ENCODE data around the gene LTC4S.

LTC4S gene

DNA sequence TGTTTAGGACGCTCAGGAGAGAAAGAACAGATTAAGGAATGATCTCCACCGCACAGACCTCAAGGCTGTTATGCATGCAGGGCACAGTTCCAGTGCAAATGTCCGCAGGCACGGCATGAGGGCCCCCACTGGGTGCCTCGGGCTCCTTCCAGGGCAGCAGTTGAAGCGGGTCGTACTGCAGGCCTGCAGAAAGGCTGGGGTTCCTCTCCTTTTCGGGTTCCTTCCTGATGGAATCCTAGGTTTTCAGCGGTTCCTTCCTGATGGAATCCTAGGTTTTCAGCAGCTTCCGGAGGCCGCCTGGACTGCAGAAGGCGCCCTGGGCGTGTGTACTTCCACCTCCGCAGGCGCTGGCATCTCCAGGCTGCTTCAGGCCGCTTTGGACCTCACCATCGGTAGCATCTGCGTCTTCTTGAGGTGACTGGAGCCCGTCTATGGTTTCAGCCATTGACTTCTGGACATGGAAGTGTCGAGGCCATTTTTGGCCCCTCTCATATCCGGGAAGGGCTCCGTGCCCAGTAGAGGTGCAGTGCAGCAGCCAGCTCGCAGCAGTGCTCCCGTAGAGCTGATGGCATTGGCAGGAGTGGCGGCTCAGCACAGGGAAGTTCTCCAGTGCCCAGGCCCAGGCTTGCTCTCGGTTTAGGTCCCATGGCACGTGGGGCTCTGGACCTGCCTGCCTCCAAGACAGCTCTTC is 18.5 kb downstream of the LTC4S start:
- no peak for DNase-seq (ENCODE audit: low read depth in 2 of 2)

DNA sequence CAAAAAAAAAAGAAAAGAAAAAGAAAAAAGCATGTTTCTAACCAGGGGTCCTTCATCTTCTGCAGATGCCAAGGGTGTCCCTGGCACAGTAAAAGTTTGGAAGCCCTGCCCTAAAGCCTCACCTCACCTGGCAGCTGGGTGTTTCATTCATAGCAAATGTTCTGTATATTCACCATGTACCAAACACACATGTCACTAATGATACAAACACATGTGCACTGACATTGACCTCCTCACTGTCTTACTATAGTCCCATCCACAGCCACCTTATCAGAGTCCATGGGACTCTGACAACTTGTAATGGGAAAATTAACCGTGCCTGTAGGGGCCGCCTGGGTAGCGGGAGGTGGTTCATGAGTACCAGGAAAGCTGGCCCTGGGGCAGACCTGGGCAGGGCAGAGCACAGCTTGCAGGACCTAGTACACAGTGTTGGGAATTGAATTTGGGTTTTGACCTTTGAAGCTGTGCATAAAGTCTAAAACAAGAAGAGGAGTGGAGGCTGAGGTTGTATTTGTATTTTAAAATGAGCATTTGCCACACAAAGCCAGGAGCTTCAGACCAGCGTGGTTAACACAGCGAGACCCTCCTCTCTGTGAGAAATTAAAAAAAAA is 19.3 kb downstream of the LTC4S start:
- DNase-seq (ENCODE audit: low read depth in 2 of 2), result no peak

DNA sequence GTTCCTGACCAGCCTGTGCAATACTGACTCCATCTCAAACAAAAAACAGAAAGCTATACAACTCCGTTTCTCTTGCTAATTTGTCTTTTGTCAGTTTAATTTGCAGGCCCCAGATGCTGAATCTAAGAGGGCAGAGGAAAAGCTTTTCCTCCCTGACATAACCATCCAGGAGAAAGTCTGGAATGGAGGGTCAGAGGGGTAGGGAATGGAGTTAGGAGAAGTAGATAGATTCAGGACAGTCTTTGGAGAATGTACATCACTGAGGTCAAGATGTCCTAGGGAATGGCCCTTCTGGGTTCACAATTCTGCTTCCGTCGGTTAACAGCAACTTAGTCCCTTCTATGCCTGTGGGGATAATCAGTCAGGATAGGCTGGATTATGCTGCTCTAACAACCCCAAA is 20.3 kb downstream of the LTC4S start:
- no peak for DNase-seq (ENCODE audit: low read depth in 2 of 2)

DNA sequence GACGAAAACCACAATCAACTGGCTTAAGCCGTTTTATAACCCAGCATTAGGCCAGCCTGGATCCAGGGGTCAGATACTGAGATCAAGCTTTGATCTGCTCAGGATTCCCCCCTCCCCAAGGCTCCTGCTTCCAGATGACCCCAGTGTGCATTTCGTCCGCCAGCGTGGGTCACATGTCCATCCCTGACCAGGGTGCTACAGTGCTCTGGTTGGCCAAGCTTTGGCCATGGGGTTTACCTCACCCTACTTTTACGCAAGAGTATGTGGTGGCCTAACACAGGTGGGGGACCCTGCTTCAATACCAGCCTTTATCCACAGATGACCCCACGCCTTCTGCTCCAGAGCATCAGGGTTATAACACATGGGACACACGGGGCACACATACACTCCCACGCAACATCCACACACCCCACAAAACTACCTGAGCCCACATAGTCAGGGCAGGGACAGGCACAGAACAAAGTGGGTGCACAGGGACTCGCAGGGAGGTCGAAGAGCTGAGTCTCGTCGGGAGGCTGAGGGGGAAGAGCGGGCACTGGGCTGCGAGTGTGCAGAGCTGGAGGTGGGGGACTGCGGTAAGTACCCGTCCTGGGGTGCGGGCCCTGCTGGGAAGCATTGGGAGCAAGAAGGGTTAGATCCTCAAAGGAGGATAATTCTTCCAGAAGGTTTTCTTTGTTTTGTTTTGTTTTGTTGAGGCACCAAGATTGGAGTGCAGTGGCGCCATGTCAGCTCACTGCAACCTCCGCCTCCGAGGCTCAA is 21.9 kb downstream of the LTC4S start:
- no peak for DNase-seq (ENCODE audit: low read depth in 2 of 2)

DNA sequence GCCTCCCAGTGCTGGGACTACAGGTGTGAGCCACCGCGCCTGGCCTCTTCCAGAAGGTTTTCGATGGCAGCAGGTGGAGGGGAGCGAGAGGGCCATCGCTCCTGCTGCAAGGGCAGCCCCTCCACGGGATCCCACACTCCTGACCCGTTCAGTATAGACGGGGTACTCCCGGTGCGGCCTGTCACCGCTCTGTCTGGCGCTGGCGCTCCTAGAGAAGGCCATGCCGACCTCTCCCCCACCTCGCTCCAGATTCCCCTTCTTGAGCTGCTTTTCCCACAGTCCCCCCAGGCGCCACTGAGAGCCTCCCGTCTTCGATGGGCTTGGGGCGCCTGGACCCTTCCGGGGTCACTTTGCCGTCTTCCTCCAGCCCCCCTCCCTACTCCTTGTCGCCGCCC is 22.6 kb downstream of the LTC4S start:
- DNase-seq (ENCODE audit: low read depth in 2 of 2), result no peak

DNA sequence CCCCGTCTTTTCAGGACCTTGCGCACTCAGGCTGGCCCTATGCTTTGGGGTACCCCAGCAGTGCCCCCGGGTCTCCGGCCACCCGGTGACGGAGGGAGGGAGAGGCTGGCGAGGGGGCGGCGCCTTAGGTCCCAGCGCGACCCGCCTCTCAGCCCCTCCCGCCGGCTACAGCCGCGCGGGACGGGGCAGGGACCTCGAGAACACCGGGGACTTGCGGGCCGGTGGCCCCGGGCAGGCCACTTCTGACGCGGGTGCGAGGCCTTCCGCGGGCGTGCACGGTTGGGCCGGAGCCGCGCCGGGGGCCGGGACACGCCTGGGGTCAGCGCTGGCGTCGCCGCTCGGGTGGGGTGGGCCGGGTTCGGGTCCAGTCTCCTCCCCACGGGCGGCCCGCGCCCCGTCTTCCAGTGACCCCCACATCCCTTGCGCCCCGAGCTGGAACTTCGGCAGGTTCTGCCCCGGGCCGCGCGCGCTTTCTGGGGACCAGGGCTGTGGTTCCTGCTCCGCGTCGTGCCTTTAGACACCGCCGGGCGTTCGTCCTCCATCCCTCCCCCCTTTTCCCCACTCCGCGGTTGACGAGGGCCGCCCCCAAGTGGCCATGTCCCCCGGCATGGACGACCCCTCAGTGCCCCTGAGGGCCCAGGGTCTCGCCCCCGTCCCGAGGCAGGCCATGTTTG is 23.1 kb downstream of the LTC4S start:
- no peak for DNase-seq (ENCODE audit: low read depth in 2 of 2)

DNA sequence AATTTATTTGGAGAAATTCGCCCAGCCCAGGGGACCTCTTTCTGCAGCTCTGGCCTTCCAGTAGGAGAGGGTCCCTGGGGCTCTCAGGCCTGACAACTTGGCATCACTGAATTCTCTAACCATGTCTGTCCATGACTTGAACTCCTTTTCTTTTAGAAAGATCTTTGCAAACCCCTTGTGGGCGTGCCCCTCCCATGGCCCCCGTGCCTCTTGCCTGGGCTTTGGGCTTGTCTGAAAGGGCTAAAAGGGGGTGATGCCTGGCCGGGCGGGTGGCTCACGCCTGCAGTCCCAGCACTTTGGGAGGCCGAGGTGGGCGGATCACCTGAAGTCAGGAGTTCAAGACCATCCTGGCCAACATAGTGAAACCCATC is 23.7 kb downstream of the LTC4S start:
- DNase-seq (ENCODE audit: low read depth in 2 of 2), result no peak

DNA sequence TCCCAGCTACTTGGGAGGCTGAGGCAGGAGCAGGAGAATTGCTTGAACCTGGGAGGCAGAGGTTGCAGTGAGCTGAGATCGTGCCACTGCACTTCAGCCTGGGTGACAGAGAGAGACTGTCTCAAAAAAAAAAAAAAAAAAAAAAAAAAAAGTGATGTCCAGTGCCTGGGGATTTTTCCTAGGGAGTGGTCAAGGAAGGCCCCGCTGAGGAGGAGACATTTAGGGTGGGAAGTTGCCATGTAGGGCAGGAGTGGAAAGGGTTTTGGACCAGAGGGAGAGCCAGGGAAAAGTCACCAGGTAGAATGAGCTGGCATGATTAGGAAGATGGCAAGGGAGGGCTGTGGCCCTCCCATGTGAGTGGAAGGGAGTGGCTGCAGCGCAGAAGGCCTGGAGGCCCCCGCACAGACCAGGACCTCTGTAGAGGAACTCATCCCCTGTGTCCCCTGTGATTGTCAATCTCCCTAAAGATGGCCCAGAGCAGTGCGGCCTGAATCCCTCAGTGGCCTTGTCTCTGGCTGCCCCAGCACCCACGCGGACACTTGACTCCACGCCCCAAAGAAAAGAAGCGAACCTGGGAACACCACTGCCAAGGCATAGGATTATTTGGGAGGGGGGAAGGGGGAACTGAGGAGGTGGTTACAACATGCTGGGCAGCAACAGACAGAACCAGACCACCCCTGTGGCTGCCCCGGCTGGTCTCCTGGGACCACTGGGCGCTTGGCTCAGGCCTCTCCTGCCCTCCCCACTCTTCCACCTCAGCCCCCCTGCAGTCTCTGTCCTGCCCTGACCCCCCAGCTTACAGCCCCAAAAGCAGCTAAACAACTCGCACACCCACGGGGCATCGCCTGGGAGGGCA is 24.3 kb downstream of the LTC4S start:
- DNase-seq (ENCODE audit: low read depth in 2 of 2), result no peak

DNA sequence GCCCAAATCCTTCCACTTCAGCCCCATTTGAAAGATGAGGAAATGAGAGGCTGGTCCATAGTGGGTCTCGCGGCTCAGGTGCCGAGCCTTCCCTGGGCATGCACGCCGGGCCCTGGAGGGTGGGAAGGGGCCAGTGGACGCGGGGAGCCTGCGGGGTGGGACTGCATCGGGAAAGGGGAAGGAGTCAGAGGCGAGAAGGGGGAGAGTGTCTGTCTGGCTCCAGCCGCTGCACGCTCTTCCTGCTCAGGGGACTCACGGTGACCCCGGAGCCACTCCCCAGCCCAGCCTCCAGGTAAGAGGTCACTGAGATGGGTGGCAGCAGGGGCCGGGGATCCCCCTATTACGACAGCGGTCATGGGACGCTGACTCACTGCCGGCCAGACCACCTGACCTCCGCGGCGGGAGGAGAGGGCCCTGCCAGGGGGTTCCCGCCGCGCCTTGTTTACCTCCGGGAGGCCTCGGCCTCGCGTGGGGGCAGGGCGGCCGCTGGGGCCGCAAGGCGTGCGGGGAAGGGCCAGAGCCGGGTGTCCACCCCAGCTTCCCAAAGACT is 25.0 kb downstream of the LTC4S start:
- peak; percentile 59 to 64 for DNase-seq (ENCODE audit: low read depth in 2 of 2)

DNA sequence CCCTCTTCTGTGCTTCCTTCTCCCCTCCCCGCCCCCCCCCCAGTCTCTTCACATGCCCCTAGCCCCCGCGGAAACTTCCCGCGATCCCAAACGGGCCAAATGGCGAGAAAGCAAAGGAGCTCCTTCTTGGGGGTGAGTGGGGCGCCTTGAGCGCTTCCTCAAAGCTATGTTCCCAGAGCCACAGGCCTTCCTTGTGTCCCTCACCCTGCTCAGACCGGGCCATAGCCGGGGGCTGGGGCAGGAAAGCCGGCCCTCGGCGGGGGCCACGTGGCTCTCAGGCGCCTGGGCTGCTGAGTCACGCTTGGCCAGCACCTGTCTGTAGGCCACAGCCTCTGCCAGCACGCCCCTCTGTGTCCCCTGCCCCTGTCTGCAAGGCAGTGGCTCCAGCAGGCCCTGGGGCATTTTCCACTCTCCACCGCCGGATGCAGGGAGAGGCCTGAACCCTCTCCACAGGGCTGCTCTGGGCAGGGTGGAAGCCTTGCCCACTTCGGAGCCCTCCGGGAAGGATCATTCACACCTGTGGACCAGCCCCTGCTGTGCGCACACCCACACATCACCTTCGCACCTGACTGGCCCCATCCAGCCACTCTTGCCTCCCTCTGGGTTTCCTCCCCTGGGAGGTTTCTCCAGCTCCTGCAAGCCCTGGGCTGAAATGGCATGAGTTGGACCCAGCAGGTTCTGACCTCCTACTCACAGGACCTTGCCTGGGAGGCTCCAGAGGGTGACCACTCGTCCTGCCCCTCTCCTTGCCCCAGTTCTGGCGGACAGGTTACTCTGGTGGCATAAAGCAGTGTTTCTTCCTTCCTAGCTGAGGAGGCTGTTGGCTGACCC is 25.7 kb downstream of the LTC4S start:
- DNase-seq (ENCODE audit: low read depth in 2 of 2), result no peak

DNA sequence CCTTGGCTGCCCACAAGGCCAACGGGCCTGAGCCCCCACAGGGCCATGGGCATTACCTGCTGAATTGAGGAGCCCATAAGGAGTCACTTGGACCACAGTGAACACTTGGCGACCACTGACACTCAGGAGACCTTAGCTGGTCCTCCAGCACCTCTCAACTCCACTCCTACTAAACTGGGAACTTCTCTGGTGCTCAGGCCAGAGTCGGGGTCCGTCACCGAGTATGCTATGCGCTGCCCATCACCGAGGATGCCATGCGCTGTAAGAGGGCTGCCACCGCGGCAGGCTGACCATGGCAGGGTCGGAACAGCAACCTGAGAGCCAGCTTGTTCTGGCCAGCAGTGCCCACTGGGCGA is 26.3 kb downstream of the LTC4S start:
- no peak for DNase-seq (ENCODE audit: low read depth in 2 of 2)

DNA sequence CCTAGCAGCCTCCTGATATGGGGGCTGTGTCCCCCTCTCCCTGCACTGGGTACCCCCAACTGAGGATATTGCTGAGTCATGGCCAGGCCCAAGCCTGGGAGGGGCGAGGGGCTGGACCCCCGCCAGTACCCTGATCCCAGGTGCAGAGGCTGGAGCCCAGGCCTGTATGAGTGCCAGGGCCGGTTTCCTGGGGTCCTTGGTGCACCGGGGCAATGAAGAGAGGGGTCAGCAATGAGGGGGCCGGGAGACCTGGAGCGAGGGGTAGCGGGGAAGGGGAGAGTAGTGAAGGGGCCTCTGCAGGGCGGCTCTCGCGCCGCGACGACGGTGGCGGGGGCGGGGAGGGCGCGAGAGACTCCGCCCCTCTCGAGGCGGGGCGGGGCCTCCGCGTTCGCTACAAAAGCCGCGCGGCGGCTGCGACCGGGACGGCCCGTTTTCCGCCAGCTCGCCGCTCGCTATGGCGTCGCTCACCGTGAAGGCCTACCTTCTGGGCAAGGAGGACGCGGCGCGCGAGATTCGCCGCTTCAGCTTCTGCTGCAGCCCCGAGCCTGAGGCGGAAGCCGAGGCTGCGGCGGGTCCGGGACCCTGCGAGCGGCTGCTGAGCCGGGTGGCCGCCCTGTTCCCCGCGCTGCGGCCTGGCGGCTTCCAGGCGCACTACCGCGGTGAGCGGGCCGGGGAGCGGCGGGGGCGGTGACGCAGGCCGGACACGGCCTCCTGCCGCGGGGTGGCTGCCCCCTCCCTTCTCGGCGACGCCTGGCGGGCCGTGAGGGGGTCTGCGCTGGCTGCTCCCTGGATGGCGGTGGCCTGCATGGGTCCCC is 26.9 kb downstream of the LTC4S start, which contains the start of gene SQSTM1:
SQSTM1 (plus strand) TSS at position 423 of the 815 bp plus-strand sequence; CDS start at position 455, 32 bp downstream.
- DNase-seq (ENCODE audit: low read depth in 2 of 2), result peak; percentile 54 to 59

DNA sequence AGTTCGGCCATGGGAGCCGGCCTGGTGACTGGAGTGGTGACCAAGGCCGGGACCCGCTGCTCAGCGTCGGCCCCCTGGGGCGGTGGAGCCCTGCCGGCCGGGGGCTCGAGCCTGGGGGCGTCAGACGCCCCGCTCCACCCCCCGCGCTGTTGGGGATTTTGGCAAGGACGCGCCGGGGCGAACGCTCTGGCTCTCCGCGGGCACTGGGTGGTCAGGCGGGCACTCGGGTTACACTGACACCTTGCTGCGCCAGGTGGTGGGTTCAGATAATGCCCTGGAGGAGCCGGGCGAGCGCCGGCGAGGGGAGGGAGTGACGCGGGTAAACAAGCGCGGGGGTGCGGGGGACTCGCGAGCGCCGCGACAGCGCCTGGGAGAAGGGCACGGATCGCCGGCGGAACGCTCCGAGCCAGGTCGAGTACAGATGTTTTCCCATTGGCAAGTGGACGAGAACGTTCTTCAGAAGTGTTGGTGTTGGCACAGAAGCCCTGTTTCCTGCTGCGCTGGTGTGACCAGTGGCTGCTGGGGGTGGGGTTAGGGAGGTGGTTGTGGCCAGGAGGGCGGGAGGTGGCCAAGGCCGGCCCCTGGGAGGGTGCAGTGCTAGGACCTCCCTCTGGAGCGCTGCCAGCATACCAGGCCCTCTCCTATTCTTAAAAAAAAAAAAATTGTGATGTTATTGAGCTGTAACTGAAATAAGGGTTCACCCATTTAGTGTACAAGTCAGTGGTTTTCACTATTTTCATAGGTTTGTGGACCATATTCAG is 27.7 kb downstream of the LTC4S start:
- DNase-seq (ENCODE audit: low read depth in 2 of 2), result peak; percentile 70 to 72

DNA sequence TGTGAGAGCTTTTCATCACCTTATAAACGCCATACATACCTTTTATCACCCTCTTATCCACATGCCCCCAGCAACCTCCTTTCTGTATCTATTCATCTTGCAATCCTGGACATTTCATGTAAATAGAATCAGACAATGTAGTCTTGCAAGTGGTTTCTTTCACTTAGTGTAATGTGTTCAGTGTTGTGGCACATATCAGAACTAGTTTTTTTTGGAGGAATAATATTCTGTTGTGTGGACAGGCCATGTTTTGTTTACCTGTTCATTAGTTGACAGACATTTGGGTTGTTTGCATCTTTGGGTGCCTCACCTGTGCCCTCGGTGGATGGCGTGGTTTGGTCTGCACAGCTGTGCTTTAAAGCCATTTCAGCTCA is 28.3 kb downstream of the LTC4S start:
- no peak for DNase-seq (ENCODE audit: low read depth in 2 of 2)

DNA sequence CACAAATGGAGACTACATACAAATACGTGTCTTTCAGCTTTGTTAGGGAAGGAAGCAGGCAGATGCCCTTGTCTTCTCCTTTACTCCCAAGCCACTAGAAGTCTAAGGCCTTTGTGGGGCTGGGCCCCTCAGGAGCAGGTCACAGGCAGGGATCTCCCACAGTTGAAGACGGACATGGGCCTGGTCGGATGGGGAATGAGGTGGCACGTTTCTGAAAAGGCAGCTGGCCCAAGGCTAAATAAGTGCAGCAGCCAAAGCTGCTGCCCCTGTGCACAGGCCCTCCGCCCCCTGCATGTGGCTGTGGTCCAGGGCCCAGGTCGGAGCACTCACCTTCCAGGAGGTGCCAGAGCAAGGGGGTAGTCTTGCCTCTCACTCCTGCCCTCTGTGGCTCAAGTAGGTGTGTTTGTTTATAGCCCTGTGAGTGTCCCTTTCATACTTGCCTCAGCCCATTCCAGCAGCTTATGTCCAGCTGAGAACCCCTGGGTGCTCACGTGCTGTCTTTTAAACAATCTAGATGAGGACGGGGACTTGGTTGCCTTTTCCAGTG is 28.7 kb downstream of the LTC4S start:
- no peak for DNase-seq (ENCODE audit: low read depth in 2 of 2)

DNA sequence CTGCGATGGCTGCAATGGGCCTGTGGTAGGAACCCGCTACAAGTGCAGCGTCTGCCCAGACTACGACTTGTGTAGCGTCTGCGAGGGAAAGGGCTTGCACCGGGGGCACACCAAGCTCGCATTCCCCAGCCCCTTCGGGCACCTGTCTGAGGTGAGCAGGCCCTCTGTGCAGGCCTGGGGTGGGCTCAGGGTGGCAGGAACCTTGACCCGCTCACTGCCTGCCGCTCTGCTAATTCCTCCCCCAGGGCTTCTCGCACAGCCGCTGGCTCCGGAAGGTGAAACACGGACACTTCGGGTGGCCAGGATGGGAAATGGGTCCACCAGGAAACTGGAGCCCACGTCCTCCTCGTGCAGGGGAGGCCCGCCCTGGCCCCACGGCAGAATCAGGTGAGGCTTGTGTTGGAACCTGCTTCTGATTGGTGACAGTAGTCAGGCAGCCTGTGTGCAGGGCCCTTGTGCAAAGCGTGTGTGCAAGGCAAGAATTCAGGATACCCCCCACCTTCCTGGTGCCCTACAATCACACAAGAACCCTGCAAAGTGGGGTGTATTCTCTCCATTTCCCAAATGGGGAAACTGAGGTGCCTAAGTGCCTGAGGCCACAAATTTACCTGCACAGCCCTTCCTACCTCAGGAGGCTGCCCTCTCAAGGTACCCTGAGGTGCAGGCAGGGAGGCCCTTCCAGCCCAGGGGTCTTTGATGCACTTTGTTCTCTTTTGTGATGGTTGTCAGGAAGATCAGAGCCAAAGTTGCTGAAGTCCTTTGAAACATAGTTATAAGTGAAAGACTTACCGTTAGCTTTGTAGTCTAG is 30.4 kb downstream of the LTC4S start:
- DNase-seq (ENCODE audit: low read depth in 2 of 2), result no peak

DNA sequence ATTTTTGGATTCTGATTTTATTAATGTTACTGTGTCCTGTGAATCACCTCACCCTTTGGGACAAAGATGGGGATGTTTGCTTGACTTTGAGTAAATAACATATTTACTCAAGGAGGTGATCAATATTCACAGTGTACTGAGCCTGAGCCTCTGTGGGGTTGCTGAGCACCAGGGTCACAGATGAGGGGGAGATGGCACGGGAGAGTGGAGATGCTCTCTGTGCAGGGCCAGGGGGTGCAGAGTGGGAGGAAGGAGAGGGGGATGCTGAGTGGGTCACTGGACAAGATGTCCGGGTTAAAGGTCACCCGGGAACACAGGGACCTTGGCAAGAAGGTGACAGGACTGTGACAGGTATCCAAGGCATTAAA is 30.9 kb downstream of the LTC4S start:
- no peak for DNase-seq (ENCODE audit: low read depth in 2 of 2)
